Activated T-cell treated with anti-CD3 and anti-CD28 coated beads, Interleukin-2, amount 50 U/mL, for 72 hours (primary cell): Measurements from ENCODE around the gene TLL1. TPM values are rescaled to one million over a fixed set of nuclear protein-coding genes. Genes with fewer than 3 reads are reported as not detected.

Experiments used
- ATAC-seq, 2 donors: fragments of 150-1000 bp; cut with Tn5 transposase; replicated peaks in 1 of 2; 2 replicates each; pipeline ENCODE4 v1.10.0; 2021; ENCODE audit warnings: moderate library complexity in 2 of 2, mild to moderate bottlenecking in 1 of 2
- DNase-seq, 2 donors: peaks; one replicate each; pipeline ENCODE4 v3.0.0; 2021 to 2022; ENCODE audit warnings: mixed read lengths in 1 of 2
- H3K27ac Mint-ChIP-seq: one replicate; pipeline ENCODE4 v1.8.0; 2022; ENCODE audit warnings: mild to moderate bottlenecking, moderate library complexity, mixed read lengths
- H3K27me3 Mint-ChIP-seq: one replicate; pipeline ENCODE4 v1.8.0; 2022; ENCODE audit warnings: low read depth, mixed read lengths
- H3K36me3 Mint-ChIP-seq, 2 donors: one replicate each; pipeline ENCODE4 v1.8.0; 2022; ENCODE audit warnings: mixed read lengths in 2 of 2, mild to moderate bottlenecking in 1 of 2; ENCODE audit not compliant: insufficient read depth in 2 of 2
- H3K4me1 Mint-ChIP-seq: one replicate; pipeline ENCODE4 v1.8.0; 2022; ENCODE audit warnings: low read depth, mixed read lengths
- H3K4me3 Mint-ChIP-seq, 2 donors: one replicate each; pipeline ENCODE4 v1.8.0; 2022; ENCODE audit warnings: mild to moderate bottlenecking in 2 of 2, mixed read lengths in 2 of 2, moderate library complexity in 2 of 2
- H3K9me3 Mint-ChIP-seq, 2 donors: one replicate each; pipeline ENCODE4 v1.8.0; 2022; ENCODE audit warnings: mixed read lengths in 2 of 2
- total RNA-seq, 2 donors: library from RNA; stranded (reverse); gene quantifications; one replicate each; pipeline ENCODE4 v1.2.3, GENCODE V29; 2022

The TLL1 gene
- total RNA-seq, 2 donors from 2014 or later = not detected

- Mint-ChIP-seq H3K36me3 (peaks cover 0 to 3% of the 10 kb centered on the region in 2 donors), H3K27me3 (no peaks in the 10 kb centered on the region), H3K4me3 (no peak overlapping the region), H3K4me1 (no peaks in the 10 kb centered on the region), H3K9me3 (peaks cover 7% of the 10 kb centered on the region in 2 donors), H3K27ac (no peak overlapping the region)
- no peak for ATAC-seq
- DNase-seq = no peak
Observed at GRCh38 chr4:165965503-165965902, 92.5 kb downstream of the TLL1 start.

- H3K4me1 Mint-ChIP-seq = no peaks in the 10 kb centered on the region
- ATAC-seq = no peak
- no peak for DNase-seq
- no peaks in the 10 kb centered on the region for H3K27me3 Mint-ChIP-seq
- peaks cover 0 to 3% of the 10 kb centered on the region in 2 donors for H3K36me3 Mint-ChIP-seq
- no peak overlapping the region for H3K27ac Mint-ChIP-seq
- H3K4me3 Mint-ChIP-seq = no peak overlapping the region
- H3K9me3 Mint-ChIP-seq = peaks cover 3 to 4% of the 10 kb centered on the region in 2 donors
Observed at GRCh38 chr4:165966833-165967232, 93.8 kb downstream of the TLL1 start.

DNA sequence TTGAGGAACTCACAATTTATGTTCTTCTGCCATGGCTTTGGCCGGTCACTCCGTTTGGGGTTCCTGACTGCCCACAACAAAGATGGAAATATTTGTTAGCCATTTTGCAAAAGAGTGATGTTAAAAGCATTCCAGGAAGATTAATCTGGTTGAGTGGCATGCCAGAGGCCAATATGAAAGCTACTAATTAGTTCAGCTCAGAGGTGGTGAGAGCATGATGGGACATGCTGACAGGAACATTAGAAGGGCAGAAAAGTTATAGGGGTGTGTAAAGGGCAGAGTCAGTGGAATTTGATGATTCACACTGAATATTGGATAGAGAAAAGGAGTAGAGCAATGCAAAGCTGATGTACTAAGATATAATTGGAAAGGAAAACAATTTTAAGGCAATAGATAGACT is 94.4 kb downstream of the TLL1 start:
- H3K27ac Mint-ChIP-seq = no peak overlapping the region
- no peak overlapping the region for H3K4me3 Mint-ChIP-seq
- peaks cover 3 to 4% of the 10 kb centered on the region in 2 donors for H3K9me3 Mint-ChIP-seq
- H3K36me3 Mint-ChIP-seq = peaks cover 0 to 3% of the 10 kb centered on the region in 2 donors
- ATAC-seq (no peak), DNase-seq (no peak)
- H3K27me3 Mint-ChIP-seq = no peaks in the 10 kb centered on the region
- H3K4me1 Mint-ChIP-seq = no peaks in the 10 kb centered on the region

GRCh38 chr4:165970703-165971420 is 97.8 kb downstream of the TLL1 start:
- Mint-ChIP-seq H3K27ac (no peak overlapping the region), H3K9me3 (peaks cover 2 to 3% of the 10 kb centered on the region in 2 donors), H3K4me1 (no peaks in the 10 kb centered on the region), H3K36me3 (peaks cover 0 to 3% of the 10 kb centered on the region in 2 donors), H3K4me3 (no peak overlapping the region), H3K27me3 (no peaks in the 10 kb centered on the region)
- ATAC-seq = no peak
- no peak for DNase-seq

DNA sequence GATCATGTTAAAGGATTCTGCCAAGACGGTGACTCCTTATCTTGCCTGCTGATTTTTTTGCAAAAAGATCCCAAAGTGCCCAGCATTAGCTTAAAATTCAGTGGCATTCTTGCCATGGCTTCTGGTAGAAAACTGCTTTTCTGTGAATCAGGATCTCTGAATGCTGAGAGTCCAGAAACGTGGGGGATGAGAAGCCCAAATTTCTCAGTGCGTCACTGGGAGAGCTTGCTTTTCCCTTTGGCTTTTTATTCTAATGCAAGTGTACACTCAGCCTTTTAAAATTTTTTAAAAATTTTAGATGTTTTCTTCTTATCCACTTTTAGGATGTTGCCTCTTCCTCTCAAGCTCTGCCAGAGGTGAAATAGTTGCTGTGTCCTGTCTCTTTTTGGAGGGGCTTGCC is 98.4 kb downstream of the TLL1 start:
- Mint-ChIP-seq H3K4me3 (no peak overlapping the region), H3K36me3 (peaks cover 0 to under 1% of the 10 kb centered on the region in 2 donors), H3K9me3 (peaks cover 2 to 4% of the 10 kb centered on the region in 2 donors), H3K27ac (no peak overlapping the region), H3K4me1 (no peaks in the 10 kb centered on the region), H3K27me3 (no peaks in the 10 kb centered on the region)
- DNase-seq (no peak), ATAC-seq (no peak)

- H3K9me3 Mint-ChIP-seq = peaks cover 2 to 4% of the 10 kb centered on the region in 2 donors
- H3K36me3 Mint-ChIP-seq = no peaks in the 10 kb centered on the region
- no peak for ATAC-seq
- H3K27me3 Mint-ChIP-seq = no peaks in the 10 kb centered on the region
- H3K27ac Mint-ChIP-seq = no peak overlapping the region
- H3K4me3 Mint-ChIP-seq = no peak overlapping the region
- DNase-seq = no peak
- H3K4me1 Mint-ChIP-seq = no peaks in the 10 kb centered on the region
Observed at GRCh38 chr4:165971933-165972332, 98.9 kb downstream of the TLL1 start.

DNA sequence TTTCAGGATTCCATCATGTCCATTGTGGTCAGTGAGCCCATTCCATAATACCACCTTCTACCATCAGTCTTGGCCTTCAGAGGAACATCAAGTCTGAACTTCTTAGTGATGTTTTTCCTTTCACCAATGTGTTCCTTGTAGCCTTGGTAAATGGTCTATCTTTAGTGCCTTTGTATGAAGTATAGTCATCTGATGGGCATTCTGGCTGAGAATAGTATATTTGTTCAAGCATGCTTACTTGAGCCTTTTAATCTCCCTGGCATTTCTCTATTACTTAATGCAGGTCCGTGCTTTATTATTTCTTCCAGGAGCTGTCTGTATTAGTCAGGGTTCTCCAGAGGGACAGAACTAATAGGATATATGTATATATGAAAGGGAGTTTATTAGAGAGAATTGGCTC is 99.7 kb downstream of the TLL1 start:
- H3K27ac Mint-ChIP-seq = no peak overlapping the region
- H3K4me1 Mint-ChIP-seq = no peaks in the 10 kb centered on the region
- H3K27me3 Mint-ChIP-seq = no peaks in the 10 kb centered on the region
- ATAC-seq (no peak), DNase-seq (no peak)
- H3K4me3 Mint-ChIP-seq = no peak overlapping the region
- H3K36me3 Mint-ChIP-seq = no peaks in the 10 kb centered on the region
- peaks cover 0 to 2% of the 10 kb centered on the region in 2 donors for H3K9me3 Mint-ChIP-seq

DNA sequence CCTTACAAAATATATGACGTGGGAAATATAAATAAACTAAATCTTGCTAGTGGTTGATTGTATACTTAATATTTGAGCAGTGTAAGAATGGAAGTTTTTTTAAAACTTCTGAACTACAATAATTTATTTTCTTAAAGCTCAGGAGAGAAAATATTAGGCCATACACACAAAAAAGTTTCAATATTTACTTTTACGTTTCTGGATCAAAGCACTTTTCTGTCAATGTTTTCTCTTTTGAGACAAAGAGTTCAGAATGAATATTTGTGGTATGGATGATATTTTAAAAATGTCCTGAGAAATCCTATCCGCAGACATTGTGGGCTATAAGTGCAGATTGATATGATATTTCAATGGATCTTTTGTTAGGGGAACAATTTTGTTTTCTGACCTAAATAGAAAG is 109.9 kb downstream of the TLL1 start:
- DNase-seq = no peak
- Mint-ChIP-seq H3K4me3 (no peak overlapping the region), H3K36me3 (no peaks in the 10 kb centered on the region), H3K27ac (no peak overlapping the region), H3K9me3 (no peaks in the 10 kb centered on the region), H3K27me3 (no peaks in the 10 kb centered on the region), H3K4me1 (no peaks in the 10 kb centered on the region)
- ATAC-seq = no peak

DNA sequence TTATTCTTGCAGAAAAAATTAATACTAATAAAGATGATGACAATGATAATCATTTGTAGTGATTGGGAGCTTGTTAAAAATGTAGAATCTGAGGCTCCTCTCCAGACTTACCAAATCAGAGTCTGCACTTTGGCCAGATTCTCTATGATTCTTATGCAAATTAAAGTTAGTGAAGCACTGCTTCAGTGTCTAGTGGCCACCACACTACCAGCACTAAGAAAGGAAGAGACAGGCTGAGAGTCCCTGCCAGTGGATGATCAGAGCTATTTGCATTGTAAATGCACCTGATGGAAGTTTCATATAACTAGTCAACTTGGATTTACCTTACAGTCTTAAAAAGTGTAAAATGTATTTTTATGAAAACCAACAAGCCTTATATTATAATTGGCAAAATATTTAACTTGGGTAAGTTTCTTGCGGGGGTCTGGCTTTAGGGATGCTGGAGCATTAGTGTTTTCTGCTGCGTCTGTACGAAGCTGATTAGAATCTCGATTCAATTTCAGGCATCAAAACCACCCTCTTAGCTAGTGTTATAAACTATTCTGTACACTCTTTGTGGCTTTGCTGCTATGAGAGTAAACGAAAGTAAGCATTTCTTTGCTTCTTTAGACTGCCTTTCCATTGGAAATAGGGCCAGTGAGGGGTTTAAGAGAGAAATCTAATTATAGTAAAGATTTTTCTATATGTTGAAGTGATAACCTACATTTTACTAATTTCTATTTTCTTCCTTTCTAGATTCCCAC is 114.1 kb downstream of the TLL1 start:
- ATAC-seq (no peak), DNase-seq (no peak)
- Mint-ChIP-seq H3K4me3 (no peak overlapping the region), H3K9me3 (no peaks in the 10 kb centered on the region), H3K4me1 (no peaks in the 10 kb centered on the region), H3K27me3 (no peaks in the 10 kb centered on the region), H3K36me3 (no peaks in the 10 kb centered on the region), H3K27ac (no peak overlapping the region)

GRCh38 chr4:165991325-165992180 is 118.5 kb downstream of the TLL1 start:
- Mint-ChIP-seq H3K4me1 (no peaks in the 10 kb centered on the region), H3K4me3 (no peak overlapping the region), H3K27me3 (no peaks in the 10 kb centered on the region), H3K9me3 (peaks cover 0 to 3% of the 10 kb centered on the region in 2 donors), H3K27ac (no peak overlapping the region), H3K36me3 (no peaks in the 10 kb centered on the region)
- ATAC-seq (no peak), DNase-seq (no peak)

- no peak overlapping the region for H3K4me3 Mint-ChIP-seq
- no peaks in the 10 kb centered on the region for H3K4me1 Mint-ChIP-seq
- H3K27ac Mint-ChIP-seq = no peak overlapping the region
- DNase-seq (no peak), ATAC-seq (no peak)
- H3K27me3 Mint-ChIP-seq = no peaks in the 10 kb centered on the region
- peaks cover 0 to 3% of the 10 kb centered on the region in 2 donors for H3K9me3 Mint-ChIP-seq
- no peaks in the 10 kb centered on the region for H3K36me3 Mint-ChIP-seq
Observed at GRCh38 chr4:165992283-165992682, 119.2 kb downstream of the TLL1 start.

DNA sequence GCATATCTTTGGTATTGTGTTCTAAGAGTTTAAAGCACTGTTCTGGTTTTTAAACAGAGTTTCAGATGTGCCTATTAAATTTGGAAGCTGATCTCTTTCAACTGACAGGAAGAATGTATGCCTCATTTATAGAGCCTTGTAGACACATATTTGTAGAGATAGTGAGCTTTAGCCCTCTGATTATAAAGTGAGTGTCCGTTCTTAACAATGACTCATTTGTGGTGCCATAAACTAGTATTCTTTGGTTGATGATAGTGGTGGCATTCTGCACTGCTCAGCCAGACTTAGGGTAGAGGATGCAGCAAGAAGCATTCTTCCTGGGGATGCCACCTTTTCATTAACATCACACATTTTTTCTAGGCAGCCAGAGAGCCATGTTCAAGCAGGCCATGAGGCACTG is 121.7 kb downstream of the TLL1 start:
- no peaks in the 10 kb centered on the region for H3K4me1 Mint-ChIP-seq

GRCh38 chr4:166003811-166004210 is 130.8 kb downstream of the TLL1 start:
- no peak overlapping the region for H3K27ac Mint-ChIP-seq
- no peak overlapping the region for H3K4me3 Mint-ChIP-seq
- no peaks in the 10 kb centered on the region for H3K27me3 Mint-ChIP-seq
- ATAC-seq (no peak), DNase-seq (no peak)
- peaks cover 0 to 5% of the 10 kb centered on the region in 2 donors for H3K9me3 Mint-ChIP-seq
- H3K4me1 Mint-ChIP-seq = no peaks in the 10 kb centered on the region
- no peaks in the 10 kb centered on the region for H3K36me3 Mint-ChIP-seq

More for the DNA sequence above, 121.7 kb downstream of the TLL1 start:
- no peak overlapping the region for H3K27ac Mint-ChIP-seq
- H3K36me3 Mint-ChIP-seq = no peaks in the 10 kb centered on the region
- no peak for ATAC-seq
- no peak for DNase-seq
- H3K9me3 Mint-ChIP-seq = peaks cover 0 to 3% of the 10 kb centered on the region in 2 donors
- H3K27me3 Mint-ChIP-seq = no peaks in the 10 kb centered on the region
- H3K4me3 Mint-ChIP-seq = no peak overlapping the region
